Body of pancreas (tissue), 4 donors: ENCODE results near the gene AGMO. TPM values are rescaled to one million over a fixed set of nuclear protein-coding genes. Genes with fewer than 3 reads are reported as not detected.

Source experiments
- ATAC-seq: fragments of 150-250 bp; one replicate; pipeline ENCODE4 v1.9.1; 2016
- DNase-seq, 4 donors: peaks; one replicate each; pipeline ENCODE4 v3.0.0-alpha.2; 2019
- H3K27ac ChIP-seq, 4 donors: fragments of 200-600 bp; sonication (generic); 1 replicate in 3 of 4; 2 replicates in 1 of 4; pipeline versions ENCODE4 v1.5.1 to v1.6.1; 2016 to 2019; ENCODE audit warnings: mild to moderate bottlenecking in 1 of 4, mixed read lengths in 1 of 4, moderate library complexity in 1 of 4
- H3K27me3 ChIP-seq, 2 donors: fragments of 200-600 bp; sonication (generic); one replicate each; pipeline ENCODE4 v1.6.0; 2016; ENCODE audit warnings: mild to moderate bottlenecking in 1 of 2
- H3K36me3 ChIP-seq, 2 donors: fragments of 200-600 bp; sonication (generic); replicated peaks in 1 of 2; 2 replicates each; pipeline ENCODE4 v1.5.1; 2016; ENCODE audit warnings: low read depth in 2 of 2; ENCODE audit not compliant: insufficient read depth in 1 of 2
- H3K4me1 ChIP-seq: fragments of 200-600 bp; sonication (generic); one replicate; pipeline ENCODE4 v1.6.0; 2016
- H3K4me3 ChIP-seq, 2 donors: fragments of 200-600 bp; sonication (generic); 1 replicate in 1 of 2; 2 replicates in 1 of 2; pipeline ENCODE4 v1.5.1; 2016 to 2019
- H3K9me3 ChIP-seq, 3 donors: fragments of 200-600 bp; sonication (generic); 1 replicate in 2 of 3; 2 replicates in 1 of 3; pipeline ENCODE4 v1.5.1; 2016
- POLR2A ChIP-seq, 3 donors: fragments of 450-650 bp; IDR thresholded peaks; one replicate each; pipeline ENCODE4 v1.6.1; 2016; ENCODE audit warnings: antibody characterized with exemption in 3 of 3, mild to moderate bottlenecking in 2 of 3
- WGBS, 2 donors: methylation state at CpG; one replicate each; pipeline ENCODE4 v1.1.5; 2017; 5-methylcytosine and 5-hydroxymethylcytosine counted together
- intact Hi-C: fragments of 100-400 bp; cut with DNase I; formaldehyde crosslinking; loops from one replicate; pipeline ENCODE4 v1.15.1; 2023
- total RNA-seq, 2 donors: library from RNA; depleted of rRNA; stranded (reverse); fragments of >200 nt; gene quantifications; one replicate each; pipeline ENCODE4 v1.1.0, GENCODE V29; 2016
- TF ChIP-seq, protein P1 (sequence below), 7 experiments: fragments of 450-650 bp in 4 of 7; fragments of 200-600 bp in 3 of 7; sonication (generic) in 3 of 7; IDR thresholded peaks; one replicate each; pipeline ENCODE4 v1.5.1; 2016 to 2019; ENCODE audit warnings: antibody characterized with exemption in 7 of 7

Gene AGMO
- total RNA-seq, 2 donors from 2014 or later: 0.52 TPM; not detected in 1

- Histone ChIP-seq H3K4me3 (no peak overlapping the region), H3K9me3 (no peaks in the 10 kb centered on the region), H3K4me1 (no peaks in the 10 kb centered on the region), H3K27me3 (no peaks in the 10 kb centered on the region), H3K27ac (no peak overlapping the region), H3K36me3 (no peaks in the 10 kb centered on the region)
- no peak for ATAC-seq
- intact Hi-C loops: no loop called here
- TF ChIP-seq, protein P1, sequence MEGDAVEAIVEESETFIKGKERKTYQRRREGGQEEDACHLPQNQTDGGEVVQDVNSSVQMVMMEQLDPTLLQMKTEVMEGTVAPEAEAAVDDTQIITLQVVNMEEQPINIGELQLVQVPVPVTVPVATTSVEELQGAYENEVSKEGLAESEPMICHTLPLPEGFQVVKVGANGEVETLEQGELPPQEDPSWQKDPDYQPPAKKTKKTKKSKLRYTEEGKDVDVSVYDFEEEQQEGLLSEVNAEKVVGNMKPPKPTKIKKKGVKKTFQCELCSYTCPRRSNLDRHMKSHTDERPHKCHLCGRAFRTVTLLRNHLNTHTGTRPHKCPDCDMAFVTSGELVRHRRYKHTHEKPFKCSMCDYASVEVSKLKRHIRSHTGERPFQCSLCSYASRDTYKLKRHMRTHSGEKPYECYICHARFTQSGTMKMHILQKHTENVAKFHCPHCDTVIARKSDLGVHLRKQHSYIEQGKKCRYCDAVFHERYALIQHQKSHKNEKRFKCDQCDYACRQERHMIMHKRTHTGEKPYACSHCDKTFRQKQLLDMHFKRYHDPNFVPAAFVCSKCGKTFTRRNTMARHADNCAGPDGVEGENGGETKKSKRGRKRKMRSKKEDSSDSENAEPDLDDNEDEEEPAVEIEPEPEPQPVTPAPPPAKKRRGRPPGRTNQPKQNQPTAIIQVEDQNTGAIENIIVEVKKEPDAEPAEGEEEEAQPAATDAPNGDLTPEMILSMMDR (IDR thresholded peaks at IDR 0.05): no peak
- no peak for TF ChIP-seq POLR2A (IDR thresholded peaks at IDR 0.05)
- no peak for DNase-seq
- WGBS, 2 donors: 70 to 75% methylated on average over 4 of the region's 4 CpGs
These were observed 57.5 kb downstream of the AGMO start for GRCh38 chr7:15504351-15504750.

DNA sequence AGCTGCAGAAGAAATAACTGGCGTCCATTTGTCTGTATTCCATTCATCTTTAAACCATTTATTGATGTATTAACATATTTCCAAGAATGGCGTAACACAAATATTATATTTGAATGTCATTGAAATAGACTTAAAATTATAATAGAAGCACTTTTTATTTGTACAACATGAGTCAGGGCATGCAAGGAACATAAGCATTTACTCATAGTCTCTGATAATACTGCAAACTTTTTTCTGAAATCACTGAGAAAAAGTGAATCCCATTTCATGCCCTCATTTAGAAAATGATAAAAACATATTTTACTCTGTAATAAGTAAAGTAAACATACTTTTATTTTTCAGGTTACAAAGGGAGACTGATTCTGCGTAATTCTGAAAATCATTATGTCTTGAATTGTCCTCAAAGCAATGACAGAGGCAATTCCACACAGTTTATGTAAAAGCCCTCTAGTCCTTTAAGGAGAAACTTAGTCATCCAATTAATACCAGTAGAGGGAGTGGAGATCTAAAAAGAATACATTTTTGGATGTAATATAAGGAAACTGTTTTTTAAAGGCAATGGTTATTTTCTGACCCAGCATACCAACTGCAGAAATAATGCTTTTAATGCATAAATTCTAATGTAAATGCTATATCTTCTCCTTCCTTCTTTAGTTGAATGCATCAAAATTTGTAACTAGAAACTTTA, 58.1 kb downstream of the AGMO start:
- no peaks in the 10 kb centered on the region for H3K4me1 ChIP-seq
- no peak overlapping the region for H3K27ac ChIP-seq
- no peak for DNase-seq
- no peaks in the 10 kb centered on the region for H3K36me3 ChIP-seq
- WGBS, 2 donors: 70 to 78% methylated on average over 3 of the region's 3 CpGs
- no peaks in the 10 kb centered on the region for H3K27me3 ChIP-seq
- intact Hi-C loops: no loop called here
- TF ChIP-seq POLR2A (IDR thresholded peaks at IDR 0.05): no peak
- TF ChIP-seq, protein P1 (IDR thresholded peaks at IDR 0.05): no peak
- no peaks in the 10 kb centered on the region for H3K9me3 ChIP-seq
- H3K4me3 ChIP-seq: no peak overlapping the region
- no peak for ATAC-seq

- Histone ChIP-seq H3K27me3 (no peaks in the 10 kb centered on the region), H3K4me1 (no peaks in the 10 kb centered on the region), H3K27ac (no peak overlapping the region), H3K36me3 (no peaks in the 10 kb centered on the region), H3K9me3 (no peaks in the 10 kb centered on the region), H3K4me3 (no peak overlapping the region)
- intact Hi-C loops: no loop called here
- no peak for TF ChIP-seq POLR2A (IDR thresholded peaks at IDR 0.05)
- TF ChIP-seq, protein P1 (IDR thresholded peaks at IDR 0.05): no peak
- no peak for ATAC-seq
- DNase-seq: no peak
- WGBS, 2 donors: 37 to 48% methylated on average over 4 of the region's 4 CpGs
These were observed 63.4 kb downstream of the AGMO start for GRCh38 chr7:15498465-15498864.

DNA sequence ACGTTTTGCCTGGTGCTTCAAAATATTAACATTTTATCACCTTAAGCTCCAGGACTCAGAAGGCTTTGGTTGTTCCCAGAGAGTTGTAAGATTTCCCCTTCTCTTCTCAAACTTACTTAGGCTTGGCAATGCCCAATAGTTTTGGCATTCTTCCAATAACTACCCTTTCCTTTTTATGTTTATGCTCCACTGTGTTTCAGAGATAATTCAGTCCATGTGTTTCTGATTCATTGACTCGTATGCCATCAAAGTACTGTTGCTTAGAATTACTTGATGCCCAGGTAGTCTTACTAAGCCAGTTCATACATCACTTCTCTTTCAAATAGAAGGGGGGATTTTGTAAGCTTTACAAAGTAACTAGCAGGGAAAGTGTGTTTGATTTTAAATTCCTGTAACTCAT, 66.6 kb downstream of the AGMO start:
- H3K4me1 ChIP-seq: no peaks in the 10 kb centered on the region
- WGBS, 2 donors: 22 to 37% methylated on average over 2 of the region's 2 CpGs
- DNase-seq (no peak), ATAC-seq (no peak)
- H3K36me3 ChIP-seq: no peaks in the 10 kb centered on the region
- no peaks in the 10 kb centered on the region for H3K9me3 ChIP-seq
- no peak for TF ChIP-seq POLR2A (IDR thresholded peaks at IDR 0.05)
- TF ChIP-seq, protein P1 (IDR thresholded peaks at IDR 0.05): no peak
- no peak overlapping the region for H3K4me3 ChIP-seq
- H3K27me3 ChIP-seq: no peaks in the 10 kb centered on the region
- H3K27ac ChIP-seq: no peak overlapping the region
- intact Hi-C loops: no loop called here

DNA sequence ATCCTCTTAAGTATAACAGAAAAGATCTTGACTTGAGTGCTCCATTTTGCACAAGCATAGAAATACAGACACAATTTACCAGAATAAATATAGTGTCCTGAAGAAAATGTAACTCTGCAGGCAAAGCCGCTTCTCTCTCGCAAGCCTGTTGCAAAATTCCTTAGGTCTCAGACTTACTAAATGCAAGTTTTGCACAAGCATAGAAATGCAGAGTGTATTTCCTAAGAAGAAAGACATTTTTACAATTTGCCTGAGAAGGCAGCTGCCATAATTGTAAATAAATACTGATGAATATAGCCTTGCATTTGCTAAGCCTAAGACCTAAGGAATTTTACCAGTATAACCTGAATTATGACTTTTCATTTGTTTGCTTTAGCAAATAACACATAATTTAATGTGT, 67.1 kb downstream of the AGMO start:
- H3K27me3 ChIP-seq: no peaks in the 10 kb centered on the region
- 44 to 65% methylated on average over 2 of the region's 2 CpGs for WGBS, 2 donors
- intact Hi-C loops: no loop called here
- no peaks in the 10 kb centered on the region for H3K4me1 ChIP-seq
- DNase-seq: no peak
- no peaks in the 10 kb centered on the region for H3K9me3 ChIP-seq
- H3K4me3 ChIP-seq: no peak overlapping the region
- H3K27ac ChIP-seq: no peak overlapping the region
- ATAC-seq: no peak
- no peak for TF ChIP-seq POLR2A (IDR thresholded peaks at IDR 0.05)
- TF ChIP-seq, protein P1 (IDR thresholded peaks at IDR 0.05): no peak
- H3K36me3 ChIP-seq: no peaks in the 10 kb centered on the region
